ENCODE measurements around the gene SLC15A3.

Gene SLC15A3

DNA sequence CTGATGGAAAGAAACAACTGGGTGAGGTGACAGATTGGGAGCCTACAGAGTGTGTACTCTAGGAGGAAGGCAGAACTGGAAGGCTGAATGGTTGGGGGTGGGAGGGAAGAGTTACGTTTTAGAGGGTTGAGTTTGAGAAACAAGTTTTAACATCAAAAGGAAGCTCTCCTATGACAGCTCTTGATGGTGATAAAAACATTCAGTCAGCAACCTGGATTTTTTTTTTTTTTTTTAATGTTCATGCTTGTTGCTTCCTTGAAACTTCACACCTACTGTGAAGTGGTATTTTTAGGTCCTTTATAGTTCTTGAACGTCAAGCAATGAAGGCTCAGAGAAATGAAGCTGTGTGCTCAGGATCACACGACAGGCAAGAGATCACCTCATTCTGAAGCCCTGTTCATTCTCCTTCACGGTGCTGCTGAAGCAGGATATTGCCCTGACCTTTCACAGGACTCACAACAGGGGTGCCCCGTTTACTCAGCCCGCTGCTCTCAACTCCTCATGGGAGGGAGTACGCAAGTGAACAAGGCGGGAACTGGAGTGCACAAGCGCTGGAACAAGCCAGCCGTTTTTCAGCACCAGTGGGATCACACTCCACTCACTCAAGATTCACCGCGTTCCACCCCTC is 39.6 kb downstream of the SLC15A3 start:
- no peak for DNase-seq

DNA sequence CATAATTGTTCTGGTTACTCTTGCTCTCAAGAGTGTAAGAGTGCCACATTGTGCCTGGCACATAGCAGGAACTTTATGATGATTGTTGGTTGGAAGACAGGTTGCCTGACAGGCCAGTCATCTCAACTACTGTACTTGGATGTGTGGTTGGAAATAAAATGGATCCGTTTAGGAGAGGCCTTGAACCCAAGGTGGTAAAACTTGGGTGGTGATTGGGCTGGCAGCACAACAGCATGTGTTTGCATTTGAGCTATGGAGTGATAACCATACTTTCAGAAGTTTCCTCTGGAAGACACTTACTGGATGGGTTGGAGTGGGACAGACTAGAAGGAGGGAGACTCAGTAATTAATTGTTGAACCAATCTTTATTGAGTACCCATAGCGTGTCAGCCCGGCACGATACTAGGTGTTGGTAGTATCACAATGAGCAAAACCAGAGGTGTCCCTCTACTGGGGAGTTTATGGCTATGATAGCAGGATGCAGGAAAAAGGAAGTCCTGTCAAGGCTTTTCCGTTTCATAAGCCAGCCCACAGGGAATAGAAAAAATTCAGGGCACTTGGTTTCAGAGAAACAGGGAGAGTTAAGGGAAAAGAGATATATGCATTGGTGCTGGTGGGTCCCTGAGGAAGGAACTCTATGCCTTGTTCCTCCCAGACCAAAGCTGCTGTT is 41.1 kb downstream of the SLC15A3 start:
- DNase-seq = peak; percentile 46 to 61

DNA sequence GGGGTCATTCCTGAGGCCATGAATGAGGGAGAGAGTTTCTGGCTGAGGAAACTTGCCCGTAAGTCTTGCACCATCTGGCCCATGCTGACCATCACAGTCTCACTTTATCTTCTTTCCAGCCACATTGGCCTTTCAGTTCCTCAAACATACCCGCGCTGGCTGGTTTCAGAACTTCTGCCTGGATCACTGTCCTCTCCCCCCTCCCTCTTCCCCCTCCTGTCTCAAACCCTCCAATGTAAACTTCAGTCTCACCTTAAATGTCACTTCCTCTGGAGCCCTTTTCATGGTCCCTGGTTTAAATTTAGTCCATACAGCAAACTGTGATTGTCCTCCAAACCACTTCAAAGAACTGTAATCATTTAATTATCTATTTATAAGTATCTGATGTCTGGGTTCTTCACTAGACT is 41.7 kb downstream of the SLC15A3 start:
- peak; percentile 55 to 56 for DNase-seq

DNA sequence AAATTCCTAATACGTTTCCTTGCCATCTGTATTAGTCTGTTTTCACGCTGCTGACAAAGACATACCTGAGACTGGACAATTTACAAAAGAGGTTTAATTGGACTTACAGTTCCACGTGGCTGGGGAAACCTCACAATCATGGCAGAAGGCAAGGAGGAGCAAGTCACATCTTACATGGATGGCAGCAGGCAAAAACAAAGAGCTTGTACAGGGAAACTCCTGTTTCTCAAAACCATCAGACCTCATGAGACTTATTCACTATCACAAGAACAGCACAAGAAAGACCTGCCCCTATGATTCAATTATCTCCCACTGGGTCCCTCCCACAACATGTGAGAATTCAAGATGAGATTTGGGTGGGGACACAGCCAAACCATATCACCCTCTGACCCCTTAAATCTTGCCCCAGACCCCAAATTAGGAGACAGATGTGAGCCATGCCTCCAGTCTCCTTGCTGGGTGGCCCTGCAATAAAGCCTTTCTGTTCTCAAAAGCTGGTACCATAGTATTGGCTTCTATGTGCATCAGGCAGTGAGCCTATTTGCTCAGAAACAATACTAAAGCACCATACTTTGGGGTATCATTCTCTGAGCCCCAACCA is 42.2 kb downstream of the SLC15A3 start:
- DNase-seq = peak in 1 of 2 donors; percentile 56

DNA sequence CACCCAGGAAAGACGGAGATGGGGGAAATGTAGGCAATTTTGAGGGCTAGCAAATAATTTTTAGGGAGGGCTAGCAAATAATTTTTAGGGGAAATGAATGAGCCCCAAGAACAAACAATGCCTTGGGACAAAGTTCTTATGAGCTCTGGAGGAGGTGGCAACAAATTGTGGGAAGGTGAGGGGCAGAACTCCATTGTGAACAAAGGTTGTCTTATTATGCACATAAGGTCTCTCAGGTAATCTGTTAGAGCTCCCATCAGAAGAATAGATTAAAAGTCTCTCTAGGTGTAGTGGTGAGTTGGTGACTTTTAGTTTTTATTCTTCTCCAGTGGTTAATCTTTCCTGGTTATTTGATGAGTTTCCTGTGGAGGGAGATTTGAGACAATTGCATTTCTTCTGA is 43.2 kb downstream of the SLC15A3 start:
- DNase-seq = no peak

DNA sequence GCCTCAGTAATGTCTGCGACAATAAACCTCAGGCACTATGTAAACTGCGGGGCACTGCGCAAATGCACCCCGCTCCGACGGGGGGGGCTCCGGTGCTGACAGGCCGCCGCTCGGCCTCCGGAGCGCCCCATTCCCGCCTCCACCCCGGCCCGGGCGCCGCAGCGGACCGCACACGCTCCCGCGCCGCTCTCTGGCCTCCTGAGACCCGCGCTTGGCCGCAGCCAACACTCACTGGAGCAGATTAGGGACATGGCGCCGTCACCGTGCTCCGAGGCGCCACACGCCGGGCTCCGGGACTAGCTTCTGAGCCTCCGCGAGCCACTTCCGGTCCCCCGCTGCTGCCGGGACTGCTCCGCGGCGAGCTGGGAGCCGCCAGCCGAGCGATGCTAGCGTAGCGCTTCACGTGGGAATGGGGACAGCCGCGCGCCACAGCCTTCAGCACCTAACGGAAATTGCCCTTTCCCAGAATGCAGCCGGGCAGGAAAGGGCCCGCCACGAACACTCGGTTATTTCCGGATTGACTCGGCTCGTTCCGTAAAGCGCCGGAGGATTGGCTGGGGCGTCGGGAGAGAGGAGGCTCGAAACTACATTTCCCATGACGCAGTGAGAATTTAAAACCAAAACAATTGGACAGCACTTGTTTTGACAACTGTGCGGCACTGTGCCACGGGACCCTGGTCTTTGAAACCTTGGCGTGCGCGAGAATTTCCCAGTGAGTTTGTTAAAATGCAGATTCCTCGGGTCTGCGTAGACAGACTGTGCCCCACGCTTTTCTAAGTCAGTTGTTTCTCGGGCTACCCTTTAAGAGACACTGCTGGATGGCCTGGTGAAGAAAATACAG is 45.6 kb downstream of the SLC15A3 start, which contains the start of gene PRPF19:
Gene PRPF19, minus strand, starts transcription at position 454 of the 841 bp plus-strand sequence. Its CDS starts 203 bp downstream, at position 251.
- DNase-seq = peak; percentile 99 to 100

DNA sequence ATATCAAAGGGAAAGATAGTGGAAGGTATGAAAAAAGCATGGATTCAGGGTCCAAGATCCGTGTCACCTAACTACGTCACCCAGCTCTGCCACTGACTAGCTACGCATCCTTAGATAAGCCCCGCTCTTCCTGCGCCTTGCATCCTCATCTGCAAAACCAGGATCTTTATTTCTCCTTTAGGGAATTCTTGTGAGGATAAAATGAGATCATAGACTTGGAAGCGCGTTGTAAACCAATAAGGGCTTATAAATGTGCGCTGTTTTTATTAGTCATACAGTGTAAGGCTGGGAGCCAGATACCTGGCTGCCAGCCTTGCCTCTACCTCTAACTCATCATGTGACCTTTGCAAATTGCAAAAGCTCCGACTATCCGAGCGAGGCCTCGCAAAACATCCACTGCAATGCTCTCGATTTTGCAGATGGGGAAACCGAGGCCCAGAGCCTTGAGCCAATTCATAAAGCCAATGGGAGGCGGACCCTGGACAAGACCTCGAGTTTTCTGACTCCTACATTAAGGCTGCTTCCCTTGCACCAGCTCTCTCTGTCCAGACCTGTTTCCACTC is 46.3 kb downstream of the SLC15A3 start:
- DNase-seq = no peak

DNA sequence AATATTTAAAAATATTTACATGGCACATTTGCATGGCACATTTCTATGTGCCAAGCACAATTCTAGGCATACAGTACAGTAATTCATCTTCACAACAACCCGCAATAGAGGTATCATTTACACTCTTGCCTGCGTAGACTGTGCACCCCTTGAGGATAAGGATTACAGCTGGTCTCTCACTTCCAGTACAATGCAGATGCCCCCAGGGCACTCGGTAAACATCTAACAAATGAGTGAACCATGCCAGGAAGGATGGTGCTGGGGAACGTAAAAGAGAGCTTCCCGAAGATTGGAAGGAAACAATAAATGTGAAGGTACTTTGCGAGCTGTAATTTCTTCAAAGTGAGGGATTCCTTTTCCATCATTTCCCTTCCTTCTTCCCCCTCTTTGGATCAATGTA is 46.9 kb downstream of the SLC15A3 start:
- no peak for DNase-seq

DNA sequence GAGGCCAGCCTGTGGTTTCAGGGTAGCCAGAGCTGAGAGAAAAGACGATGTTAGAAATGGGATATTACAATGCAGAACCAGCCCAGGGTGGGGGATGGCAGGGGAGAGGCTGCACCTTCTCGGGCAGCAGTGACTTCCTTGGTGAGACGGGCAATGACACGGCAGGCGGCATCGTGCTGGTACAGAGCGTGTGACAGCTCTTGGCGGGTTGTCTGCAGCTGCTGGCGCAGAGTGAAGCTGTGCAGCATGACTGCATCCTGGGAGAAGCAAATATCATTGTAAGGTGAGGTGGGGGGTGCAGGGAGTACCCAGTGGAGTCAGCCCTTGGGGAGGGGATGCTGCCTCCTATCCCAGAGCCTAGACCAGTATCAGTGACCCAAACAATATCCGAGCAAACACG is 49.4 kb downstream of the SLC15A3 start:
- no peak for DNase-seq

DNA sequence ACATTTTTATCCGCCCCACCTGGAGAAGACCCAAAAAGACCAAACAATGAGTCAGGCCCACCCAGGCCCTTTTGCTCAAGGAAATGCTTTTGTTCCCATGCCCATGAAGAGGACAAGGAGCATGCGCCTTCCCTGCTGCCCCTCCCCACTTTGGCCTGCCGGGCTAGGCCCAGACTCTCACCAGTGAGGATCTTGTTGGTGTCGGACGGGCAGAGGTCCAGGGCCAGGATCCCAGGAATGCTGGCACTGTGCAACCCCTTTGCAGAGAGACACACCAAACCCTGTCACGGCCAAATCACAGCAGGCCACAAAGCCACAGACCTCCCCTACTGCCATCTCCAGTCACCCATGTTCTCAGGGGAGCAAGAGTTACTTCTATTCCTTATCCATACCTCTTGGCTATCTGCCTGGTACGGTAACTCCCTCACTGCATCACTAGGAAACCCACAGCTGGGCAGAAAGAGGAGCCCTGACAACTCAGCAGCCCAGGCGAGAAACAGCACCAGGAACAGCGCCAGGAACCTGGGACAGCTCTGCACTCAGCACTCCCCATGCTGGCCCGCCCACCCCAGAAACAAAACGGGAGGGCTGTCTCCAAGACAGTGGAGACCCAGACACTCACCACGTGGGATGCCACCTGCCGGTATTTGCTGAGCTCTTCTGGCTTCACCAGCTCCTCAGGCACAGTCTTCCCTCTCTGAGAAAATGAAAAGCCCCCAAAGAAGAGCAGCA is 51.1 kb downstream of the SLC15A3 start:
- DNase-seq = no peak

DNA sequence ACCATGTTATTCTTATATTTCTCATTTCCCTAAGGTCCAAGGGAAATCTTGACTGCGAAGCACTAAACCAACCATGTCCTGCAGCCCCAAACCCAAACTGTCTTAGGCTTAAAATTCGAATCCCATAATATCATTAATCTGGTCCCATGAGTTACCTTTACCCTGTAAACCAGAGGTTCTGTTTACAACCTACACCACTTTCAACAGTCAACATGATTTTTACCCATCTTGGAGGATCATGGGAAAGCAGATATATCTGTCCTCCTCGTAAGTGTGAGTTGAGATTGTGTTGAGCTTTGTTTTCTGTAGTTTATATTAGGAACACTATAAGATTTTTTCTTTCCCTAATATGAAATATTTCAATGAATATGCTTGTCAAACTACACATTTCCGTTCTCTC is 52.0 kb downstream of the SLC15A3 start:
- DNase-seq = no peak

DNA sequence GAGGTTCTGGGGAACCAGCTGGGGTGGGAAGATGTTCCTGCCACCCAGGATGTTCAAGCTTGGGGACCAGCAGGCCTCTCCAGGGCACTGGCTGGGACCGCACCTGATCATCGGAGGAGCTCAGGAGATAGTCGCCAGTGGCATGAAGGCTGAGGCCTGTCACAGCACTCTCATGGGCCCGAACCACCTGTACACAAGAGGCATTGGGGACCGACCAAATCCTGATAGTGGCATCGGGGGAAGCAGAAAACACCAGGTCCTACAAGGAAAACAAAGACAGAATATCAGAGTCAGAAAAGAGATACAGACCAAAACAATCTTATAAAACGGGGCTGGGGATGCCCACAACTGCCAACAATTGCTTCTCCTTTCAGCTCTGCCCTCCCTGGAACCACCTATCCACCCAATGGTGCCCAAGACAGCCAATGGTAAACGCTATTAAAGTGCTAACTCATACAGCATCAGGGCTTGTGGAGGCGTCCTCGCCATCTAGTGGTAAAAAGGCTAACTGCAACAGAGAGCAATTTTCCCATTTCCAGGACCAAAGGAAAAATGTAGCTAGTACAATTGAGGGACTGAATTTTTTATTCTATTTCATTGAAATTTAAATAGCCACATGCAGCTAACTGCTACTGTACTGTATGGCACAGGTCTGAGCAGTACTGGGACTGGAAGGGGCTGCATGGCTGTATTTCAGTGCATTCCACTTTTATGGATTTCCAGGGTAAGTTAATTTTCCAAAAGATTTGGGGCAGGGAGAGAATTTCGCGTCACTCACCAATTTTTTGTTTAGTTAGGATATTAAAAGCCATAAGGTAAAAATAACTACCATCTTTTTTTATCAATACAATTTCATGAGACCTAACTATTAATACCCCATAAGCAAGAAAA is 52.7 kb downstream of the SLC15A3 start:
- DNase-seq = peak; percentile 56 to 87

DNA sequence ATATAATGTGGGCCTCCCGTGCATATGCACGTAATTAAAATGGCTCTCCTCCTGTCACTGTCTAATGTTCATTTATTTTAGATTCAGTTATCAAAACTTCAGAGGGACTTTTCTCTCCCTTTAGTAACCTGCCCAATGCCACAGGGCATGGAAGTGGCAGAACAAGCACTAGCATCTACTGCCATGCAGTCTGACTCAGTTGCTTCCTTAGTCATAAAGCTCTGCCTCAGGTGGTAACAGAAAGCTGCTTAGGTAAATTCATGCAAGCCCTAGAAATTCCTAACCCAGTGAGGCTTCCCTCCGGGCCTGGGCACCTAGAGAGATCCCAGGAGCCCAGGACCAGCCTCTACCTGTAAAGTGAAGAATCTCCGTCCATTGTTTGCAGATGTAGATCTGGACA is 54.5 kb downstream of the SLC15A3 start:
- DNase-seq = no peak

DNA sequence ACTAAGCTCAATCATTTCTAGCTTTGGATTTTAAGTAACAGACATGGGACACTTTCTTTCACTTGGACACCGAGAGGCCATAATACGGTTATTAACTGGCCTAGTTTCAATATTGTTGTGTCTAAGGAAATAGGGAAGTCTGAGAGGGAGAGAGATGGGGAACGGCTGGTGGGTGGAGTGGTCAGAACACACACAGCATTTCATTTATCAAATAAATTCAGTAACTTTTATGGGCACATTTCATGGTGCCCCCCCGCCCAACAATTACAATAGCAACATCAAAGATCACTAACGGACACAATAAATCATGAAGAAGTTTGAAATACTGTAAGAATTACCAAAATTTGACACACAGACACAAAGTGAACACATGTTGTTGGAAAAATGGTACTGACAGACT is 56.3 kb downstream of the SLC15A3 start:
- DNase-seq = no peak

DNA sequence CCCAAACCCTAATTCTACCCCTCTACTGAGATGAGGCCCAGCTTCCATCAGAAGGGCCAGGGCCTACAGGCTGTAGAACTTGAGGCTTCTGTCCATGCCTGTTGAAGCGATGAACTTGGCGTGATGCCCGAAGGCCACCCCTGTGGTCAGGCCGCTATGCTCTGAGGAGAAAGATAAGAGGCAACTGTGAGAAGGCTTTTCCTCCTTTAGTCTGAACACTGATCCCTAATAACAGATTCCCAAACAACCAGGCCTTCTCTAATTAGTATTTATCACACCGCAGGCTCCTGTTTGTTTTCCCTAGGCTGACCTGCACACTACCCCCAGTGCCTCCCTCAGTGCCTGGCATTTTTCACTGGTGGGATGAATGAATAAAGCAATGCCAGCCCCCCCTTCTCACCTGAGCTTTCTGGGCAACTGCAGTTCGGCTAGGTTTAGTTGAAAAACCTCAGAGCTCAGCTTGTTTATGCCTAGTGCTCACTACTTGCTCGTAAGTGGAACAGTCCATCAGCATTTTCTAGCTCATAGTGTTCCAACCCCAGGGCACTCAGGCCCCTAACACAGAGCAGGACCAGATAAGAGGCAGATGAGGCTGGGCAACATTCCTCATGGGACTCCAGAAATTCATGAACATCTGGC is 60.8 kb downstream of the SLC15A3 start:
- no peak for DNase-seq

DNA sequence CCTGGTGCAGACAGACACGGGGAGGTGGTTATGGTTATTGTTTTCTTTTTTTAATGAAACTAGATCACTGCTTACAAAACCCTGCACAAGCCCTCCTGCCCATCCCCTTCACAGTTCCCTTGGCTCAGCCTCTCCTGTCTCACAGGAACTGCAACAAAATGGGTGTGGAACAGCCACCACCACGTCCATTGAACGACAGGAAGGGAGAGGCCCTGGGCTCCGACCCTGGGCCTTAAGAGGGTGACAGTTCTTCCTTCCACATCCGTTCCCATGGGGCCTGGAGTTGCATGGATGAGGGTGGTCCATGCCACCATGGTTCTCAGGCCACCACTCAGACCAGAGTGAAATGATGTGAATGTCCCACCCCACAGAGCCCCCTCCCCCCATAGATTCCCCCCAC is 61.3 kb downstream of the SLC15A3 start:
- DNase-seq = no peak

DNA sequence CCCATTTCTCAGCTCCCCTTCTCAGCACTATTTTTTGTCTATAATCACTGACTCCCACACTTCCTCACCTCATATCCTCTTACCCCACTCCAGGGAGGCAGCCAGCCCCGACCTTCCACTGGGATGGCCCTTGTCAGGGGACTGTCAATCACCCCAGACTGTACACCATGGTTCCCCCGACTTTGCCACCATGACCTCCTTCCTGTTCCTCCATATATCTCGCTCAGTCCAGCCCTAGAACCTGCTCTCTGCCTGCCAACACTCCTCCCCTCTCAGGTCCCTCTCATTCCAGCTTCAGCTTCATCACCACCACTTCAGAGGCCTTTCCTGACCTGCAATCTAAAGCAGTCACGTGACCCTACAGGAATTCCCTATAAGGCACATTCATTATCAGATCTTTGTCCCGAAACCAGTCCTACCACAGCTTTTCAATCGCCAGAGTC is 62.1 kb downstream of the SLC15A3 start:
- DNase-seq = no peak

DNA sequence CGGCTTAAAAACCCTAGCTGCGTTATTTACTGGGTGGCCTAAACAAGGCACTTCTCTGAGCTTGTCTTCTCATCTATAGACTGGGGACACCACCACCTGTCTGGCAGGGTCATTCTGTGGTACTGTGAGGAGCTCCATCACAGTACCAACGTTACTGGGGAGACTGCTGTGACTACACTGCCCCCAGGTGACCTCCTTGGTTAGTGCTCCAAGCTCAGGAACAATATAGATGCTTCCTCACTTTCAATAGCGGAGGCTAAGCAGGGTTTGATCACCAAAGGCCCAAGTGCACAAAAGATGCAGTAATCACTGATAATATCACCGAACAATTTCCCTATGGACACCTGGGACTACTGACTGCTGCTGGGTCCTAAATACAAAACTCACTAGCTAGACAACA is 64.4 kb downstream of the SLC15A3 start:
- DNase-seq = peak in 1 of 2 donors; percentile 58
